ENCODE measurements around the gene COMTD1.

DNA sequence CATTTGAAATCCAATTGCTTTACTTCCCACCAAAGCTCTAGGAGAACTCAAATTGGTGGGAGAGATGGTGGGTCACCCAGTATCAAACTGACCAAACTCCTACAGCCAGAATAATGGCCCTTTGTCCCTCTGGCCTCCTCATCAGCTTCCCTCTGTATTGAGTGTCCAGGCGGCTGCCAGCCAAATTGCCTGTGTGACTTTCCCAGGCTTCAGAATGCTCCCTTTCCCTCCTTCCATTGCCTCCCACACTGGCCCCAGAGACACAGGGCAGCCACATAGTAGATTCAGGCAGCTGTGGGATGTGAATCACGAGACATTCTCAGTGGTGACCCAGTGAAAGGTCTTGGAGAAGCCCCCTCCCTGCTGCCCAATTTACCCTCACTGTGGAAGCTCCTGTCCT is 37.9 kb downstream of the COMTD1 start:
- TF ChIP-seq, protein P1, sequence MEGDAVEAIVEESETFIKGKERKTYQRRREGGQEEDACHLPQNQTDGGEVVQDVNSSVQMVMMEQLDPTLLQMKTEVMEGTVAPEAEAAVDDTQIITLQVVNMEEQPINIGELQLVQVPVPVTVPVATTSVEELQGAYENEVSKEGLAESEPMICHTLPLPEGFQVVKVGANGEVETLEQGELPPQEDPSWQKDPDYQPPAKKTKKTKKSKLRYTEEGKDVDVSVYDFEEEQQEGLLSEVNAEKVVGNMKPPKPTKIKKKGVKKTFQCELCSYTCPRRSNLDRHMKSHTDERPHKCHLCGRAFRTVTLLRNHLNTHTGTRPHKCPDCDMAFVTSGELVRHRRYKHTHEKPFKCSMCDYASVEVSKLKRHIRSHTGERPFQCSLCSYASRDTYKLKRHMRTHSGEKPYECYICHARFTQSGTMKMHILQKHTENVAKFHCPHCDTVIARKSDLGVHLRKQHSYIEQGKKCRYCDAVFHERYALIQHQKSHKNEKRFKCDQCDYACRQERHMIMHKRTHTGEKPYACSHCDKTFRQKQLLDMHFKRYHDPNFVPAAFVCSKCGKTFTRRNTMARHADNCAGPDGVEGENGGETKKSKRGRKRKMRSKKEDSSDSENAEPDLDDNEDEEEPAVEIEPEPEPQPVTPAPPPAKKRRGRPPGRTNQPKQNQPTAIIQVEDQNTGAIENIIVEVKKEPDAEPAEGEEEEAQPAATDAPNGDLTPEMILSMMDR (IDR thresholded peaks at IDR 0.05): no peak
- no peak for TF ChIP-seq MEF2A (IDR thresholded peaks at IDR 0.05; ENCODE audit: borderline replicate concordance, low read depth)
- TF ChIP-seq USF2 (IDR thresholded peaks at IDR 0.05; ENCODE audit: borderline replicate concordance, low read depth, low read length): no peak
- no peak for TF ChIP-seq POLR2AphosphoS5 (IDR thresholded peaks at IDR 0.05; ENCODE audit: low read depth, low read length)
- TF ChIP-seq, protein P2, sequence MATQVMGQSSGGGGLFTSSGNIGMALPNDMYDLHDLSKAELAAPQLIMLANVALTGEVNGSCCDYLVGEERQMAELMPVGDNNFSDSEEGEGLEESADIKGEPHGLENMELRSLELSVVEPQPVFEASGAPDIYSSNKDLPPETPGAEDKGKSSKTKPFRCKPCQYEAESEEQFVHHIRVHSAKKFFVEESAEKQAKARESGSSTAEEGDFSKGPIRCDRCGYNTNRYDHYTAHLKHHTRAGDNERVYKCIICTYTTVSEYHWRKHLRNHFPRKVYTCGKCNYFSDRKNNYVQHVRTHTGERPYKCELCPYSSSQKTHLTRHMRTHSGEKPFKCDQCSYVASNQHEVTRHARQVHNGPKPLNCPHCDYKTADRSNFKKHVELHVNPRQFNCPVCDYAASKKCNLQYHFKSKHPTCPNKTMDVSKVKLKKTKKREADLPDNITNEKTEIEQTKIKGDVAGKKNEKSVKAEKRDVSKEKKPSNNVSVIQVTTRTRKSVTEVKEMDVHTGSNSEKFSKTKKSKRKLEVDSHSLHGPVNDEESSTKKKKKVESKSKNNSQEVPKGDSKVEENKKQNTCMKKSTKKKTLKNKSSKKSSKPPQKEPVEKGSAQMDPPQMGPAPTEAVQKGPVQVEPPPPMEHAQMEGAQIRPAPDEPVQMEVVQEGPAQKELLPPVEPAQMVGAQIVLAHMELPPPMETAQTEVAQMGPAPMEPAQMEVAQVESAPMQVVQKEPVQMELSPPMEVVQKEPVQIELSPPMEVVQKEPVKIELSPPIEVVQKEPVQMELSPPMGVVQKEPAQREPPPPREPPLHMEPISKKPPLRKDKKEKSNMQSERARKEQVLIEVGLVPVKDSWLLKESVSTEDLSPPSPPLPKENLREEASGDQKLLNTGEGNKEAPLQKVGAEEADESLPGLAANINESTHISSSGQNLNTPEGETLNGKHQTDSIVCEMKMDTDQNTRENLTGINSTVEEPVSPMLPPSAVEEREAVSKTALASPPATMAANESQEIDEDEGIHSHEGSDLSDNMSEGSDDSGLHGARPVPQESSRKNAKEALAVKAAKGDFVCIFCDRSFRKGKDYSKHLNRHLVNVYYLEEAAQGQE (IDR thresholded peaks at IDR 0.05; ENCODE audit: low read depth, low read length): no peak
- TF ChIP-seq EP300 (IDR thresholded peaks at IDR 0.05; ENCODE audit: borderline replicate concordance in 1 of 2, low read depth in 1 of 2, low read length in 1 of 2): no peak
- TF ChIP-seq CHD2 (IDR thresholded peaks at IDR 0.05; ENCODE audit: low read length, partially characterized antibody): no peak
- TF ChIP-seq MAX (IDR thresholded peaks at IDR 0.05; ENCODE audit: low read depth): no peak
- TF ChIP-seq RXRA (IDR thresholded peaks at IDR 0.05; ENCODE audit: borderline replicate concordance, low read depth): no peak

All from SK-N-SH (cell line).